Measurements from ENCODE around the gene PDE6A. TPM values are rescaled to one million over a fixed set of nuclear protein-coding genes. Genes with fewer than 3 reads are reported as not detected.

PDE6A gene
- total and polyA plus RNA-seq, 9 of the 15 experiments (the other 6 are each of a cell fraction or from before 2014, with no cell fraction given): 0.01 to 0.04 (median 0.01) TPM; not detected in 6

- no TSS peak for BruUV-seq (replicated peaks)
- POLR2A ChIA-PET: interaction anchor here (0.6 kb wide), 1 partner anchor 22 kb away, joined by 3 read pairs; no protein-coding TSS in a partner anchor
- 0% methylated on average over 1 of the region's 1 CpG for WGBS (ENCODE audit: insufficient coverage, low coverage, missing lambda C conversion rate)
- TF ChIP-seq CREBBP (IDR thresholded peaks at IDR 0.05; ENCODE audit: low read depth, low read length): no peak
- TF ChIP-seq NFYB (IDR thresholded peaks at IDR 0.05; ENCODE audit: extremely low read depth, insufficient read length): no peak
- no peak for TF ChIP-seq ZNF263 (CRISPR knock-in tag; IDR thresholded peaks at IDR 0.05; ENCODE audit: borderline replicate concordance)
- no peak for TF ChIP-seq POLR2AphosphoS2 (IDR thresholded peaks at IDR 0.05; ENCODE audit: low read length)
- TF ChIP-seq ZNF3 (CRISPR knock-in tag; IDR thresholded peaks at IDR 0.05): no peak
- no peak for TF ChIP-seq MECOM (CRISPR knock-in tag; IDR thresholded peaks at IDR 0.05)
- TF ChIP-seq RERE (CRISPR knock-in tag; IDR thresholded peaks at IDR 0.05; ENCODE audit: borderline replicate concordance): no peak
- no peak for TF ChIP-seq HCFC1 (IDR thresholded peaks at IDR 0.05; ENCODE audit: low read depth, low read length)
- TF ChIP-seq ZHX1 (conservative IDR thresholded peaks at IDR 0.05; ENCODE audit: low read length): no peak
- TF ChIP-seq JUNB (CRISPR knock-in tag; conservative IDR thresholded peaks at IDR 0.05): no peak
- no peak for TF ChIP-seq NR4A1 (CRISPR knock-in tag; IDR thresholded peaks at IDR 0.05)
- TF ChIP-seq NR4A1 (tag; IDR thresholded peaks at IDR 0.05): no peak
- no peak for TF ChIP-seq E2F6 (IDR thresholded peaks at IDR 0.05; ENCODE audit: borderline replicate concordance in 1 of 2, extremely low read depth in 1 of 2, insufficient read depth in 1 of 2, insufficient read length in 1 of 2, low read depth in 1 of 2, low read length in 1 of 2, poor library complexity in 1 of 2, severe bottlenecking in 1 of 2)
- TF ChIP-seq BRF1 (IDR thresholded peaks at IDR 0.05; ENCODE audit: borderline replicate concordance, extremely low read depth, insufficient read length): no peak
These were observed 50.4 kb downstream of the PDE6A start for GRCh38 chr5:149894237-149894636.

More at GRCh38 chr5:149894237-149894636, 50.4 kb downstream of the PDE6A start:
- Histone ChIP-seq H3K27ac (ENCODE audit: extremely low read depth, low read depth, low read length) (no peak overlapping the region), H3K27me3 (ENCODE audit: control insufficient read depth in 2 of 2, insufficient read depth in 2 of 2, low read length in 2 of 2) (no peaks in the 10 kb centered on the region), H3K4me2 (ENCODE audit: insufficient read depth, low read length) (no peak overlapping the region), H4K20me1 (replicated peaks; ENCODE audit: control insufficient read depth, insufficient read depth, low read length) (no peaks in the 10 kb centered on the region), H3K9ac (ENCODE audit: insufficient read depth in 1 of 2, low read depth in 2 of 2, low read length in 2 of 2) (no peak overlapping the region), H3K36me3 (ENCODE audit: control insufficient read depth, insufficient read depth, low read length) (no peaks in the 10 kb centered on the region), H3K4me3 (no peak overlapping the region), H2AFZ (ENCODE audit: low read depth, low read length) (no peak overlapping the region), H3K9me1 (ENCODE audit: control insufficient read depth, insufficient read depth, low read length) (no peaks in the 10 kb centered on the region), H3K4me1 (replicated peaks in 1 of 2; ENCODE audit: control insufficient read depth in 2 of 2, insufficient read depth in 2 of 2, low read length in 2 of 2) (no peaks in the 10 kb centered on the region; a peak in 1 of 5 replicates), H3K79me2 (ENCODE audit: control insufficient read depth, insufficient read depth, low read length) (no peaks in the 10 kb centered on the region), H3K9me3 (replicated peaks; ENCODE audit: control insufficient read depth, insufficient read depth, low read depth, low read length) (no peaks in the 10 kb centered on the region)
- ATAC-seq: no peak
- CTCF ChIA-PET (ENCODE audit: low intra/inter-chr PET ratio): no interaction called here
- no peak for FAIRE-seq
- no peak for DNase-seq (ENCODE audit: extremely low read depth in 1 of 4, low spot score in 3 of 4)
- intact Hi-C loops (cut with micrococcal nuclease): no loop called here
- in situ Hi-C loops (cut with MboI): no loop called here
